Anterior cingulate cortex (tissue), 58 donors: ENCODE measurements around the gene PEMT.
"Not testable (repeated sequence)": the region's sequence is repeated elsewhere in the genome, so short reads cannot be mapped to it uniquely, and the experiment has no call there.

Source experiments
- DNase-seq, 58 donors: peaks; one replicate each; lab custom pipeline; 2025; lab: John Stamatoyannopoulos, UW

Gene PEMT

DNA sequence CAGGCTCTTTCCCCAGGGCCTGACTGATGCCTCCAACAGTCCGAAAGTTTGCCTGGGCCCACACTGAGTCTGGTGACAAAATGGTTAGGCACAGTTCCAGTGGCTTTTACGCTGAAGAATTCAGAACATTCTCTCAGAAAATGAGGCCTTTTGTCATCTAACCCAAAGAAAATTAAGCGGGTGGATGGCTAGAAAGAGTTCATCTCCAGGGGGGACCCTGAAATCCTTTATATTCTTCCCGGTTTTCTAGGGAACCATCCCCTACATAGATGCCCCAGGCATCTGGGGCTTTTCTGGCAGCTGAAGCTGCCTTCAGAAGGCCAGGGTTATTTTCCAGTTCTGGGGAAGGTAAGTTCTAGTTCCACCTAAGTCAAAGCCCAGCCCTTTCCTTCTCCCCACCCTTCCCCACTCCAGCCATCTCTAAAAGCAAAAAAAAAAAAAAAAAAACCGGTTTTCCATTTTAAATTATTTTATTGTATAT is 97.5 kb downstream of the PEMT start:
- peak in 3 of 58 donors; percentile 21 to 37 (median 30) for DNase-seq

- peak in 10 of 58 donors; percentile 14 to 72 (median 38) for DNase-seq
These were observed 98.1 kb downstream of the PEMT start for GRCh38 chr17:17493249-17493985.

DNA sequence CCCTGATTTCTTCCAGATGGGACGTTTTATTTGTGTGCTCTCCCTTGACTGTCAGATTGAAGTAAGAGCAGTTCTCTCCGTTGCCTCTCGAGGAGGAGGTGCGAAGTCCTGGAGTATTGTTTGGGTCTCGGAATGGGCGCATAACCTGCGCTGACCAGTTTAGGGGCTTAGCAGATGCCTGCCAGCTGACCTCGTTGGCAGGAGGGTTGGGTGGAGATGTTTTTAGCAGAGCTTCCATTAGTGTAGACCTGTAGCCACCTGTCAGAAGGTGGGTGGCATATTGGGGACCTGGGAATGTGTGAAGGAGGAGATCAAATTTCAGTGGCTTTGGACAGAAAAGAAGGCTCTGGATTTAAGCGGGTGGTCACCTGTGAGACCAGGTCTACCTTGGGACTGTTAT is 98.9 kb downstream of the PEMT start:
- no peak for DNase-seq

GRCh38 chr17:17492085-17492484 is 99.4 kb downstream of the PEMT start:
- no peak for DNase-seq

DNA sequence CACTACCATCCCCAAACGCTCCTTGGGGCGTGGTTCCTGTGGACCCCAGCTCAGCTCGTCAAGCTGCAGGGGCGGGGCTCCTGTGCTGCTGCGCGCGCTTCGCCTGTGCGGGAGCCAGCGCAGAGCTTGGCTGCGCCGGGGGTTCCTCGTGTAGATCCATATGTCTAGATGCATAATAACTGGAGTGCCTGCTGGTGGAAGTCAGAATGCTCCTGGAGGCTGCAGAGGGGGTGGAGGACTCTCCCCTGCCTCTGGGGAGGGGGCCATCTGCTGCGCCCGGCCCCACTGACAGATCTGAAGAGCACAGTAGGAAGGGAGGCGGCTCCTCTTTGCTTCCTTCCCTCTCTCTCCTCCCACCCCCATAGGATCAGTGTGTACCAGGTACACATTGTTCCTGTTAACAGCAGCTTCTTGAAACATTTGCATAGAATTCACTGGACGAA is 99.9 kb downstream of the PEMT start:
- DNase-seq = peak in 27 of 58 donors; percentile 18 to 72 (median 49)

DNA sequence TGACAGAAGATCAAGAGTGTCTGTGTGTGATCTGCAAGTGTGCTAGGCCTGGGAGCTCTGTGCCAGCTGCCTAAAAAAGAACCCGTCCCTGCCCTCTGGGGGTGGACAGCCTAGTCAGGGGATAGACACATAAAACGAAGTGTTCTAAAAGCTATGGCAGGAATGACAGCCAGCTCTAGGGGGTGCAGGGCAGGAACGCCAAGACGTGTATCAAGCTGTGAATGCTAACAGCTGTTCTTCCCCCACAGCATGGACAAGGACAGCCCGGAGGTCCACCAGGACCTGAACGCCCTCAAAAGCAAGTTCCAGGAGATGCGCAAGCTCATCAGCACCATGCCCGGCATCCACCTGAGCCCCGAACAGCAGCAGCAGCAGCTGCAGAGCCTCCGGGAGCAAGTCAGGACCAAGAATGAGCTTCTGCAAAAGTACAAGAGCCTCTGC is 100.5 kb downstream of the PEMT start:
- peak in 4 of 58 donors; percentile 28 to 40 (median 32) for DNase-seq

DNA sequence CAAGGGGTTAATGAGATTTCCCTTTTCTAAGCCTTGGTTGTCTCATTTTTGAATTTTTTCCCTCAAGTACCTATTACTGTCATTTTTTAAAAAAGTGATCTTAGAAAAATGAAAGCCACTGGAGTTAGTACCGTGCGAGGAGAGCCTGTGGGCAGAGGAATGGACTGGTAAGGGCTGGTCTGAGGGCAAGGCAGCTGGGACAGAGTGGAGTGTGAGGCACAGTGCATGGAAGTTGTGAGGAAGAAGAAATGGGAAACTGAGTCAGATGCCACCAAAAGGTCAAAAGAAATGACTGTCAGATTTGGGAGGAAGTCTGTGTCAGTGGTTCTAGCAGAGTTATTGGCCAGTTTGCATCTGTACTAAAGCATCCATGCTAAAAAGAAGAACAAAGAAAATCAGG is 103.5 kb downstream of the PEMT start:
- no peak for DNase-seq

DNA sequence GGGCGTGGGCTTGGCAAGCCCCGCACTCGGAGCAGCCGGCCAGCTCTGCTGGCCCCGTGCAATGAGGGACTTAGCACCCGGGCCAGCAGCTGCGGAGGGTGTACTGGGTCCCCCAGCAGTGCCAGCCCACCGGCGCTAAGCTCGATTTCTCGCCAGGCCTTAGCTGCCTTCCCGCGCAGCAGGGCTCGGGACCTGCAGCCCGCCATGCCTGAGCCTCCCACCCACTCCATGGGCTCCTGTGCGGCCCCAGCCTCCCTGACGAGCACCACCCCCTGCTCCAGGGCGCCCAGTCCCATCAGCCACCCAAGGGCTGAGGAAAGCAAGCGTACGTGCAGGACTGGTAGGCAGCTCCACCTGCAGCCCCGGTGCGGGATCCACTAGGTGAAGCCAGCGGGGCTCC is 105.1 kb downstream of the PEMT start:
- not testable (repeated sequence) for DNase-seq

DNA sequence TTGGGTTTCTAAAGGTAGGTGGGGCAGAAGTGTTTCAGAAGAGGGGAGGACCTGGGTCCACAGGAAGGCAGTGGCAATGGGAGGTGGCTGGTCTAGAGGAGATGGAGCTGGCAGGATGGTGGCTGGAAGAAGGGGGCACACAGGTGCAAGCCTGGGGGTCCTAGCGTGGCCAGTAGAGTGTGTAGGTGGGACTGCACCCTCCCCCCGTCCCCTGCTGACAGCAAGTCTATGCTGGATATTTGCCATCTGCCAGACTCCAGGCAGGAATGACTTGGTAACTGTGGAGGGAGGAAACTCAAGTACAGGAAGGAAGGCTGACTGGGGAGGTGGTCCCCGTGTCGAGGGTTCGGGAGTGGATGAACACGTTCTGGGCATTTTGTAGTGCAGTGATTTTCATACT is 106.1 kb downstream of the PEMT start:
- DNase-seq = no peak

GRCh38 chr17:17484451-17484899 is 107.0 kb downstream of the PEMT start:
- DNase-seq = peak in 2 of 58 donors; percentile 28 to 41

DNA sequence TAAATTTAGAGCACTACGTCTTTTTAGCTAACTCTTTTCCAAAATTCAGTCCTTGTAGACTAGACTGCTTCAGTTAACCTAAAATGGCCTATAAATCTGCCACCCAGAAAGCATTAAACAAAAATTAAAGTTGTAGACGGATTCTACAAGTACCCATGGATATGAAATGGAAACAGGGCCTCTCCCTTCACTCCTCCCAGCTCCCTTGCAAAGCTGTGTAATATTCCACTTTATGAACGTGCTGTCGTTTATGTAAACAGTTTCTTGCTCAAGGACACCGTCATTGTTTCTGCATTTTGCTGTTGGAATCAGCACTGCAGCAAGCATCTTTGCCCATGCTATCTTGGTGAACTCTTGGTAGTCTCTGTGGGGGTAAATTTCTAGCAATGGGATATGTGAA is 109.6 kb downstream of the PEMT start:
- DNase-seq = no peak

DNA sequence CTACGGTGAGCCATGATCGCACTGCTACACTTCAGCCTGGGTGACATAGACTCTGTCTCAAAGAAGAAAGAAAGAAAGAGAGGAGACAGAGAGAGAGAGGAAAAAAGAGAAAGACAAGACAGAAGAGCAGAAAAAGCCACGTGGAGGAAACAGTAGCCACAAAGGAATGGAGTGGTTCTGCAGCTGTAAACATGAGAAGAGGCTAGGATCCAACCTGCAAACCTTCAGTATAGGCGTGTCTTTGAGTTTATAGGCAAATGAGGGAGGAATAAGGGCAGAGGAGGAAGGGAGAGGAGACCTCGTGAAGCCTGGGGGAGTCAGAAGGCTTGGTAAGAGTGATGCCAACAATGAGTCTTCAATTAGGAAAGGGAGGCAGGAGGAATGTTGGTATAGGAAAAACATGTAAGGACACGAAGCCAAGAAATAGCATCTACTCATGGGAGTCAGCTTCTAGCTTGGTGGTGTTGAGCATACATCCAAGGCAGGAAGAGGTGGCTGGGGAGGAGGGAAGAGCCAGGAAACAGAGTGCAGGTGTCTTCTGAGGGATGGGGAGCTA is 110.8 kb downstream of the PEMT start:
- DNase-seq = no peak

- DNase-seq = no peak
These were observed 112.3 kb downstream of the PEMT start for GRCh38 chr17:17479209-17479608.

DNA sequence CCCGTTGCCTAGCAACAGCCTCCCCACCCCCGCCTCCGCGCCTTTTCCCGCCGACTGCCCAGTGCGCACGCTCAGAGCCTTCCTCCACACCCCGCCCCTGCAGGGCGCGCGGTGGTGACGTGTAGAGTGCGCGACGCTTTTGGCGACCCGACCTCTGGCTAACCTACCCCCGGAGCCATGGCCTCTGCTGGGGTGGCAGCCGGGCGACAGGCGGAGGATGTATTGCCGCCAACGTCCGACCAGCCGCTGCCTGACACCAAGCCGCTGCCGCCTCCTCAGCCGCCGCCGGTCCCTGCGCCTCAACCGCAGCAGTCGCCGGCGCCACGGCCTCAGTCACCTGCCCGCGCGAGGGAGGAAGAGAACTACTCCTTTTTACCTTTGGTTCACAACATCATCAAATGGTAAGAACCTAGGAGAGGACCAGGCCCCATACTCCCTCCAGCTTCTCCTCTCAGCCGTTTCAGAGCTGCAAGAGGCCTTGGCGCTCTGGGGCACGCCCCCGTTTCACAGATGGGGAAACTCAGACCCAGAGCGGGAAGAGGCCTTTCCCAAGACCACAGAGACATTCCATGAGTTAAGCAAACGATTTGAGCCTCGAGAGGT is 114.5 kb downstream of the PEMT start, which contains the start of gene MED9:
Gene MED9, plus strand, starts transcription at position 136 of the 603 bp plus-strand sequence. Its CDS starts 42 bp downstream, at position 178.
- peak in 57 of 58 donors; percentile 50 to 91 (median 86) for DNase-seq

DNA sequence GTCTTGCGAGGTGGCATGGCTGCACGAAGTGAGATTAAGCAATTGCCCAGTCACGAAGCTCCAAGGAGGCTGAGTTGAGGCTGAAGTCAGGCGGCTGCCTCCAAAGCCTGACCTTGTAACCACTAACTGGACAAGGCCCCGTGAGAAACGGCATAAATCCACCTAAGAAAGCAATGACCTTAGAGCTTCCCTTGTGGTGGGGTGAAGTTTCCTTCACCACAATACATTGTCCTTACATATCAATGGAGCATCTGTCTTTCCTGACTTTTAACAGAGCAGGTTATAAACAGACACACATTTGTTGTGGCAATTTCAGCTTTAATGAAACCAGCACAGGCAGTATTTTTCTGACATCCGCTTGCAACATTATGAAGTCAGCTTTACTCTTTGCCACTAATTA is 117.2 kb downstream of the PEMT start:
- no peak for DNase-seq

GRCh38 chr17:17472333-17472920 is 119.1 kb downstream of the PEMT start:
- no peak for DNase-seq

DNA sequence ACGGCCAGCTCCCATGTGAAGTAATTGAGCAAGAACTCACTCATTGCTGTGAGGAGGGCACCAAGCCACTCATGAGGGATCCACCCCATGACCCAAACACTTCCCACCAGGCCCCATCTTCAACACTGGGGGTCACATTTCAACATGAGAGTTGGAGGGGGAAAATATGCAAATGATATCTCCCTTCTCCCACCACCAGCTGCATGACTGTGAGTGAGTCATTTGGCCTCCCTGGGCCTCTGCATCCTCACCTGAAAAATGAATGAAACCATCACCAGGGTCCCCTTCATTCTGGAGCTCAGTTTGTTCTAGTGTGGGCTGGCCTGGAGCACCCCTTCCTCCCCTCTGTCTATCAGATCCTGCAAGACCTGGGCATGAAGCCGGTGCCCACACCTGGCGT is 121.5 kb downstream of the PEMT start:
- DNase-seq = no peak

GRCh38 chr17:17469358-17469757 is 122.2 kb downstream of the PEMT start:
- no peak for DNase-seq

- DNase-seq = peak in 29 of 58 donors; percentile 11 to 75 (median 36)
These were observed 123.1 kb downstream of the PEMT start for GRCh38 chr17:17468217-17469010.

DNA sequence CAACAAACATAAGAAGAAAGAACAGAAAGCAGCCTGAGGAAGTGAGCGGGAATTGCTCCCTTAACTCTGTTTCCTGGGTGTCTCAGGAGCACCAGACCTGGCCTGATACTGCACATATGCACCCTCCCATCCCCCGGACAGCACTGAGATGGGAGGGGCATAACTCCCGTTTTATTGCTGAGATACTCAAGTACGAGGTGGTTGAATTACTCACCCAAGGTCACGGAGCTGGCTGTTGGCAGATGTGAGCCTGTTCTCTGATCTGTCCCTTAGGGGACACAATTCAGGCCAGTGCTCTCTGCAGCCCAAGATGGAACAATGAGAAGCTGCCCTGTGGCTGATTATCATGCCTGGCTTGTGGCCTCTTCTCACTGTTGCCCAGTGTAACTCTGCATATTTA is 123.8 kb downstream of the PEMT start:
- no peak for DNase-seq
